SU-DHL-6 (cell line): Measurements from ENCODE around the gene CYP19A1.
"Not testable (repeated sequence)": the region's sequence is repeated elsewhere in the genome, so short reads cannot be mapped to it uniquely, and the experiment has no call there.

Experiments used
- EZH2phosphoT487 ChIP-seq: fragments of 200-600 bp; sonication (generic), shearing (Covaris generic); conservative IDR thresholded peaks from 2 replicates; pipeline ENCODE4 v1.6.1; 2018; ENCODE audit warnings: mild to moderate bottlenecking, antibody characterized with exemption, low read length, moderate library complexity, mixed read lengths
- TF ChIP-seq, protein P1 (sequence below): fragments of 200-600 bp; sonication (generic); IDR thresholded peaks from one replicate; pipeline ENCODE4 v1.5.1; 2017; ENCODE audit warnings: antibody characterized with exemption, mild to moderate bottlenecking, low read length, moderate library complexity; ENCODE audit not compliant: insufficient read depth, poor library complexity, severe bottlenecking

DNA sequence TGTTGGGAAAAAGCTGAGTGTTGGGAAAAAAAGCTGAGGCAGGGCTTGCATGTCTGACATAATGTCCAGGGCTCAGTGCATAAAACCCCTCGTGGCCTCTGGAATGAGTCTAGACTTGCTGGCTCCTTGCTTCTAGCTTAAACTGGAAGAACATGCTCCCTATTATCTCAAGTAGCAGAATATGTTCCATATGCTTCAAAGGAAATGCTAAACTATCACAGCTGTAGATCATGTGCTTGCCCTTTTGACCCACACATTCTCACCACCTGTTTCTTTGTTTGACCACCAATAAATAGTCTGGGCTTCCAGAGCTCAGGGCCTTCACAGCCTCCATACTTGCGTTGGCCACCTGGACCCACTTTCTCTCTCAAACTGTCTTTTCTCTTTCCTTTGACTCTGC lies 56.2 kb downstream of the CYP19A1 start:
- TF ChIP-seq, protein P1, sequence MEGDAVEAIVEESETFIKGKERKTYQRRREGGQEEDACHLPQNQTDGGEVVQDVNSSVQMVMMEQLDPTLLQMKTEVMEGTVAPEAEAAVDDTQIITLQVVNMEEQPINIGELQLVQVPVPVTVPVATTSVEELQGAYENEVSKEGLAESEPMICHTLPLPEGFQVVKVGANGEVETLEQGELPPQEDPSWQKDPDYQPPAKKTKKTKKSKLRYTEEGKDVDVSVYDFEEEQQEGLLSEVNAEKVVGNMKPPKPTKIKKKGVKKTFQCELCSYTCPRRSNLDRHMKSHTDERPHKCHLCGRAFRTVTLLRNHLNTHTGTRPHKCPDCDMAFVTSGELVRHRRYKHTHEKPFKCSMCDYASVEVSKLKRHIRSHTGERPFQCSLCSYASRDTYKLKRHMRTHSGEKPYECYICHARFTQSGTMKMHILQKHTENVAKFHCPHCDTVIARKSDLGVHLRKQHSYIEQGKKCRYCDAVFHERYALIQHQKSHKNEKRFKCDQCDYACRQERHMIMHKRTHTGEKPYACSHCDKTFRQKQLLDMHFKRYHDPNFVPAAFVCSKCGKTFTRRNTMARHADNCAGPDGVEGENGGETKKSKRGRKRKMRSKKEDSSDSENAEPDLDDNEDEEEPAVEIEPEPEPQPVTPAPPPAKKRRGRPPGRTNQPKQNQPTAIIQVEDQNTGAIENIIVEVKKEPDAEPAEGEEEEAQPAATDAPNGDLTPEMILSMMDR, result not testable (repeated sequence)
- not testable (repeated sequence) for TF ChIP-seq EZH2phosphoT487
